ENCODE data around the gene OSBPL10.

DNA sequence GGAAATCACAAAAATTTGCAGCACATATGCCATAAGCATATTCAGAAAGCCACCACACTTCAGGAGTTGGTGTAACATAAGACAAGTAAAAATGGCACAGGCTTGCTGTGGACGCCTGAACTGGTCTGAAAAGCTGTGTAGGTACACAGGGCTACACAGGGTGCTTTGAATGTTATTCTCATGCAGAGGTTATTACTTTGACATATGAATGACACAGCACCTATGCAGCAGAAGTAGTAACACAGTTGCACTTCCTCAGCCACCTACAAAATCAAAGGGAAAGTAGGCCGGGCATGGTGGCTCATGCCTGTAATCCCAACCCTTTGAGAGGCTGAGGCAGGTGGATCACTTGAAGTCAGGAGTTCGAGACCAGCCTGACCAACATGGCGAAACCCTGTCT lies 54.5 kb downstream of the OSBPL10 start:
- no peak for TF ChIP-seq TARDBP (IDR thresholded peaks at IDR 0.05)
- TF ChIP-seq, protein P1, sequence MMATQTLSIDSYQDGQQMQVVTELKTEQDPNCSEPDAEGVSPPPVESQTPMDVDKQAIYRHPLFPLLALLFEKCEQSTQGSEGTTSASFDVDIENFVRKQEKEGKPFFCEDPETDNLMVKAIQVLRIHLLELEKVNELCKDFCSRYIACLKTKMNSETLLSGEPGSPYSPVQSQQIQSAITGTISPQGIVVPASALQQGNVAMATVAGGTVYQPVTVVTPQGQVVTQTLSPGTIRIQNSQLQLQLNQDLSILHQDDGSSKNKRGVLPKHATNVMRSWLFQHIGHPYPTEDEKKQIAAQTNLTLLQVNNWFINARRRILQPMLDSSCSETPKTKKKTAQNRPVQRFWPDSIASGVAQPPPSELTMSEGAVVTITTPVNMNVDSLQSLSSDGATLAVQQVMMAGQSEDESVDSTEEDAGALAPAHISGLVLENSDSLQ (IDR thresholded peaks at IDR 0.05): no peak
- no peak for TF ChIP-seq SP1 (IDR thresholded peaks at IDR 0.05)

Data from HEK293T (cell line).